NCI-H1417 treated with DMSO at 0.1 percent for 48 hours (cell line): ENCODE measurements around the gene ASPN.
"Not testable (repeated sequence)": the region's sequence is repeated elsewhere in the genome, so short reads cannot be mapped to it uniquely, and the experiment has no call there.

Source experiments
- DNase-seq: peaks from one replicate; lab custom pipeline; 2025; lab: John Stamatoyannopoulos, UW

ASPN gene

GRCh38 chr9:92411157-92411556 is 71.1 kb downstream of the ASPN start:
- not testable (repeated sequence) for DNase-seq

- DNase-seq, result no peak
Measured at GRCh38 chr9:92408747-92409478, 73.4 kb downstream of the ASPN start.

- no peak for DNase-seq
Measured at GRCh38 chr9:92407818-92408217, 74.5 kb downstream of the ASPN start.

- DNase-seq, result no peak
Measured at GRCh38 chr9:92406477-92406876, 75.8 kb downstream of the ASPN start.
